Body of pancreas (tissue), 4 donors: ENCODE measurements around the gene ATP2C1.

Experiments
- CTCF ChIP-seq, 7 experiments: fragments of 450-650 bp in 4 of 7; fragments of 200-600 bp in 3 of 7; sonication (generic) in 3 of 7; IDR thresholded peaks; one replicate each; pipeline ENCODE4 v1.5.1; 2016 to 2019; ENCODE audit warnings: antibody characterized with exemption in 7 of 7
- POLR2A ChIP-seq, 3 donors: fragments of 450-650 bp; IDR thresholded peaks; one replicate each; pipeline ENCODE4 v1.6.1; 2016; ENCODE audit warnings: antibody characterized with exemption in 3 of 3, mild to moderate bottlenecking in 2 of 3

DNA sequence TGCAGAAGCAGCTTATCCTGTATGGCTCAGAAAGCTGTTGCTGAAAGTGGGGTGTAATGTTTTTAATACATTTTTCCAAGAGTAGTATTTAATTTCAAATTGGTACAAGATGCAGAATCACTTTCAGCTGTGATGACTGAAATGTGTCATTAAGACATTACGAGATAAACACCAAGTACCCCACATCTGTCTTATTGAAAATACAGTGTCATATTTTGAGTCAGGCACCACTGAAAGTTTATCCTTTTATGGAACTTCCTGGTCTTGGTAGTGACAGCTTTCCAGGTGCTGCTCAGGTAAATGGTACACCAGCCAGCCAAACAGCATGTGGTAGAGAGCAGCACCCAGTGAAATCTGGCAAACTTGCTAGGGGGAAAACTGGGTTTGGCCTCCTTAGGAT is 115.8 kb downstream of the ATP2C1 start:
- TF ChIP-seq CTCF (IDR thresholded peaks at IDR 0.05) (no peak), POLR2A (IDR thresholded peaks at IDR 0.05) (no peak)
